Nephron (organoid): ENCODE measurements around the gene RAB37.
A peak's percentile ranks its signal among the peaks of the same experiment; 100 is the strongest.

Experiments
- H3K27ac Mint-ChIP-seq, 3 experiments: 2 replicates each; pipeline ENCODE4 v1.8.0; 2020; ENCODE audit warnings: mixed read lengths in 3 of 3, mild to moderate bottlenecking in 2 of 3, moderate library complexity in 1 of 3
- H3K27me3 Mint-ChIP-seq: 2 replicates; pipeline ENCODE4 v1.8.0; 2021; ENCODE audit warnings: low read depth, mild to moderate bottlenecking, moderate library complexity, mixed read lengths
- H3K36me3 Mint-ChIP-seq: 2 replicates; pipeline ENCODE4 v1.8.0; 2020; ENCODE audit warnings: low read depth, mixed read lengths
- H3K4me1 Mint-ChIP-seq: 2 replicates; pipeline ENCODE4 v1.8.0; 2020; ENCODE audit warnings: mixed read lengths
- H3K4me3 Mint-ChIP-seq, 3 experiments: 2 replicates each; pipeline ENCODE4 v1.8.0; 2020; ENCODE audit warnings: mild to moderate bottlenecking in 3 of 3, mixed read lengths in 3 of 3, moderate library complexity in 2 of 3
- H3K9me3 Mint-ChIP-seq: 2 replicates; pipeline ENCODE4 v1.8.0; 2020; ENCODE audit warnings: mixed read lengths
- CTCF ChIP-seq, 3 experiments: fragments of 200-600 bp; sonication (generic); IDR thresholded peaks; one replicate each; pipeline ENCODE4 v1.5.0; 2021; ENCODE audit warnings: antibody characterized with exemption in 3 of 3; ENCODE audit not compliant: unreplicated experiment in 3 of 3

RAB37 gene, protein sequence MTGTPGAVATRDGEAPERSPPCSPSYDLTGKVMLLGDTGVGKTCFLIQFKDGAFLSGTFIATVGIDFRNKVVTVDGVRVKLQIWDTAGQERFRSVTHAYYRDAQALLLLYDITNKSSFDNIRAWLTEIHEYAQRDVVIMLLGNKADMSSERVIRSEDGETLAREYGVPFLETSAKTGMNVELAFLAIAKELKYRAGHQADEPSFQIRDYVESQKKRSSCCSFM

DNA sequence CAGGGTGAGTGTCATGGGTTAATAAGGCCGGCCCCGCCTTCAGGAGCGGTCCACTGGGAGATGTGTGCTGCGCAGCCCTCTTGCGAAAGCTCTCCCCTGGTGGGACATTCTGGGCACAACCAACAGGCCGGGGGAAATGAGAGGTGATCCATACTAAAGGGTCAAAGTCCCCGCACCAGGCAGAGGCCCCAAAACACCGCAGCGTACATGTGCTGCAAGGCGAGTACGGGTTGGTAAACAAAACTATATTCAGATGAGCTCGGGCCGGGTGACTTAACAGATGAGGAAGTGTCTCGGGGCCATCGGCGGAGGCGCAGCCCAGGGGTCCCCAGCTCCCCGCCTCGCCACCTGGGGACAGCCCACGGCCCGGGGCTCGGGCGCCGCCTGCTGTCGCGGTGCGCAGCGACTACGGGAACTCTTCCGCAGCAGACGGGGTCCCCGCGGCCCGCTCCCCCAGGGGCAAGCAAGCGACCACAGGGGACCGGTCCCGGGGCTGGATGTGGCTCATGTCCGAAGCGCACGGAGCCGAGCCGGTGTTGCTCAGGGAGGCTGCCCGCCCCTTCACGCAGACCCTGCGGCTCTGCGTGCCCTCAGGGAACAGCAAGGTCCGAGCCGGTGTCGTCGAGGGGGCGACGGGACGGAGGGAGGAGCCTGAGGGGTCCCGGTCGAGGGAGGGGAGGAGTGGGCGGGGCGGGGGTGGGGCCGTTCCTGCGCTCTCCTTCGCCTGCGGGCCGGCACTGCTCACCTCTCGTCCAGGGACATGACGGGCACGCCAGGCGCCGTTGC lies at the start of gene RAB37:
RAB37 (plus strand) TSS at position 744 of the 786 bp plus-strand sequence; CDS start at position 761, 17 bp downstream.
- H3K4me3 Mint-ChIP-seq: peak within 1 kb of the TSS; percentile 62 to 73 (median 69)
- H3K4me1 Mint-ChIP-seq: peaks cover 20% of the 10 kb centered on the region
- no peaks in the 10 kb centered on the region for H3K9me3 Mint-ChIP-seq
- TF ChIP-seq CTCF (IDR thresholded peaks at IDR 0.05; ENCODE audit: unreplicated experiment in 3 of 3): peak; percentile 12 to 44 (median 23)
- no peaks in the 10 kb centered on the region for H3K36me3 Mint-ChIP-seq
- peaks cover 44% of the 10 kb centered on the region for H3K27me3 Mint-ChIP-seq
- H3K27ac Mint-ChIP-seq: peak within 1 kb of the TSS in 2 of 3 experiments; percentile 46 to 60

GRCh38 chr17:74687886-74688285 lies 49.2 kb upstream of the RAB37 start:
- no peaks in the 10 kb centered on the region for H3K36me3 Mint-ChIP-seq
- H3K4me1 Mint-ChIP-seq: no peaks in the 10 kb centered on the region

GRCh38 chr17:74690409-74690825 lies 46.6 kb upstream of the RAB37 start:
- no peaks in the 10 kb centered on the region for H3K4me1 Mint-ChIP-seq
- no peaks in the 10 kb centered on the region for H3K36me3 Mint-ChIP-seq
- no peak overlapping the region for H3K4me3 Mint-ChIP-seq
- no peak overlapping the region for H3K27ac Mint-ChIP-seq
- no peak for TF ChIP-seq CTCF (IDR thresholded peaks at IDR 0.05; ENCODE audit: unreplicated experiment in 3 of 3)
- no peaks in the 10 kb centered on the region for H3K9me3 Mint-ChIP-seq
- peaks cover 46% of the 10 kb centered on the region for H3K27me3 Mint-ChIP-seq

More at GRCh38 chr17:74687886-74688285, 49.2 kb upstream of the RAB37 start:
- H3K4me3 Mint-ChIP-seq: no peak overlapping the region
- H3K27ac Mint-ChIP-seq: no peak overlapping the region
- H3K27me3 Mint-ChIP-seq: peaks cover 52% of the 10 kb centered on the region
- no peak for TF ChIP-seq CTCF (IDR thresholded peaks at IDR 0.05; ENCODE audit: unreplicated experiment in 3 of 3)
- no peaks in the 10 kb centered on the region for H3K9me3 Mint-ChIP-seq

GRCh38 chr17:74691151-74691550 lies 45.9 kb upstream of the RAB37 start:
- Mint-ChIP-seq H3K27ac (no peak overlapping the region), H3K4me3 (no peak overlapping the region), H3K36me3 (no peaks in the 10 kb centered on the region), H3K9me3 (no peaks in the 10 kb centered on the region), H3K27me3 (peaks cover 42% of the 10 kb centered on the region), H3K4me1 (no peaks in the 10 kb centered on the region)
- no peak for TF ChIP-seq CTCF (IDR thresholded peaks at IDR 0.05; ENCODE audit: unreplicated experiment in 3 of 3)

DNA sequence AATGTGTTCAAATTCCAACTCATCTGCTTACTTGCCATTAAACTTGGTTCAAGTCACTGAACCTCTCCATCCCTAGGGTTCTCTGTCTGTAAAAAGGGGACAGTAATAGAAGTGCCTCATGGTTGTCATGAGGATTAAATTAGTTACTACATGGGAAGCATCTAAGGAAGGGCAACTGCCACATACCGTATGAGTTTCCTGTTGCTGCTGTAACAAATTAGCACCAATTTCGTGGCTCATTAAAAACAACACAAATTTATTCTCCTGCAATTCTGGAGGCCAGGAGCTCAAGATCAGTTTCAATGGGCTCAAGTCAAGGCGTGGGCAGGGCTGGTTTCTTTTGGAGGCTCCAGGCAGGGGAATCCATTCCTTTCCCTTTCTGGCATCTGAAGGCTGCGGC lies 43.0 kb upstream of the RAB37 start:
- Mint-ChIP-seq H3K36me3 (no peaks in the 10 kb centered on the region), H3K4me3 (no peak overlapping the region), H3K27ac (no peak overlapping the region), H3K9me3 (no peaks in the 10 kb centered on the region), H3K4me1 (no peaks in the 10 kb centered on the region), H3K27me3 (peaks cover 40% of the 10 kb centered on the region)
- no peak for TF ChIP-seq CTCF (IDR thresholded peaks at IDR 0.05; ENCODE audit: unreplicated experiment in 3 of 3)
